Pancreas (tissue), 10 donors: ENCODE measurements around the gene C5orf22. TPM values are rescaled to one million over a fixed set of nuclear protein-coding genes. Genes with fewer than 3 reads are reported as not detected.

Experiments
- ATAC-seq, 4 donors: fragments of 200-7000 bp; cut with Tn5 transposase; one replicate each; pipeline versions ENCODE4 v1.8.0 to v1.9.1; 2020; ENCODE audit warnings: mild to moderate bottlenecking in 4 of 4, moderate library complexity in 4 of 4
- DNase-seq, 6 donors: peaks; one replicate each; pipeline ENCODE4 v3.0.0-alpha.2; 2020
- FAIRE-seq: peaks from 2 replicates; lab custom pipeline; 2012; peaks lifted over from hg19 to GRCh38; lab: Jason Lieb, UNC
- H3K27ac ChIP-seq, 4 donors: fragments of 200-600 bp; sonication (generic); 1 replicate in 3 of 4; 2 replicates in 1 of 4; pipeline versions ENCODE4 v1.5.0 to v1.8.0; 2020
- H3K27me3 ChIP-seq, 4 donors: fragments of 200-600 bp; one replicate each; pipeline ENCODE4 v1.8.0; 2021
- H3K36me3 ChIP-seq, 3 donors: fragments of 200-600 bp; sonication (generic) in 1 of 3; one replicate each; pipeline versions ENCODE4 v1.5.0 to v1.8.0; 2020 to 2021
- H3K4me1 ChIP-seq, 3 donors: fragments of 200-600 bp; one replicate each; pipeline ENCODE4 v1.8.0; 2021
- H3K4me3 ChIP-seq, 4 donors: fragments of 200-600 bp; sonication (generic) in 2 of 4; one replicate each; pipeline versions ENCODE4 v1.5.0 to v1.8.0; 2020 to 2021
- H3K9me3 ChIP-seq, 4 donors: fragments of 200-600 bp; one replicate each; pipeline ENCODE4 v1.8.0; 2021
- CTCF ChIP-seq, 4 donors: fragments of 200-600 bp; sonication (generic) in 3 of 4; IDR thresholded peaks; one replicate each; pipeline versions ENCODE4 v1.5.0 to v1.8.0; 2021; ENCODE audit warnings: antibody characterized with exemption in 4 of 4
- WGBS, 2 donors: extraction: QIAGEN DNeasy Blood & Tissue Kit; methylation state at CpG; one replicate each; pipeline ENCODE4 v1.1.7; 2013; 5-methylcytosine and 5-hydroxymethylcytosine counted together
- intact Hi-C, 3 donors: fragments of 100-400 bp; cut with DNase I; formaldehyde crosslinking; loops; one replicate each; pipeline versions ENCODE4 v1.11.1 to v1.14.2; 2022
- polyA plus RNA-seq, 2 donors: library from polyadenylated mRNA; stranded (reverse); fragments of 200-250 nt; gene quantifications; one replicate each; pipeline ENCODE4 v1.2.3, GENCODE V29; 2013
- total RNA-seq, 6 donors: library from RNA; stranded (reverse); fragmentation: NEBNext Ultra II Directional in 4 of 6; extraction: Animal tissue kit (Norgen Biotek cat#: 25700) in 4 of 6; gene quantifications; one replicate each; pipeline versions ENCODE4 v1.2.1 to v1.2.4, GENCODE V29; 2021 to 2023
- donor health status: healthy with polysubstance abuse.
- donor health status: DM: no; HTN: no; CAD: no; lungs with moderate emphysema.
- donor health status: DM: no; HTN: no; CAD: no.
- donor health status: control.
- donor health status: control.
- donor health status: Bipolar disorder and iron deficiency.
- donor health status: DM: yes; HTN: yes; CAD: no.
- donor health status: DM: no; HTN: no; CAD: no.
- donor health status: DM: no; HTN: no; CAD: no.
- donor health status: DM: yes; HTN: yes; CAD: no.

The C5orf22 gene
- total and polyA plus RNA-seq, 8 donors: 4.8 to 14.6 (median 10.0) TPM

GRCh38 chr5:31502506-31502905, 29.6 kb upstream of the C5orf22 start:
- intact Hi-C loops: no loop called here
- ATAC-seq (no peak), FAIRE-seq (no peak), DNase-seq (no peak)
- Histone ChIP-seq H3K27me3 (no peaks in the 10 kb centered on the region), H3K9me3 (no peaks in the 10 kb centered on the region), H3K4me1 (no peaks in the 10 kb centered on the region), H3K4me3 (no peak overlapping the region), H3K27ac (no peak overlapping the region), H3K36me3 (peaks cover 0 to 41% (median 0%) of the 10 kb centered on the region in 3 donors)
- 97 to 98% methylated on average over 4 of the region's 4 CpGs for WGBS, 2 donors
- no peak for TF ChIP-seq CTCF (IDR thresholded peaks at IDR 0.05)

- no peak overlapping the region for H3K4me3 ChIP-seq
- intact Hi-C loops: no loop called here
- no peaks in the 10 kb centered on the region for H3K27me3 ChIP-seq
- H3K27ac ChIP-seq: no peak overlapping the region
- 84 to 86% methylated on average over 10 of the region's 10 CpGs for WGBS, 2 donors
- FAIRE-seq (no peak), DNase-seq (no peak), ATAC-seq (no peak)
- no peak for TF ChIP-seq CTCF (IDR thresholded peaks at IDR 0.05)
- peaks cover 0 to 45% (median 4%) of the 10 kb centered on the region in 3 donors for H3K36me3 ChIP-seq
- no peaks in the 10 kb centered on the region for H3K9me3 ChIP-seq
- no peaks in the 10 kb centered on the region for H3K4me1 ChIP-seq
Observed at GRCh38 chr5:31504529-31504928, 27.6 kb upstream of the C5orf22 start.

- H3K36me3 ChIP-seq: peaks cover 0 to 61% (median 25%) of the 10 kb centered on the region in 3 donors
- TF ChIP-seq CTCF (IDR thresholded peaks at IDR 0.05): no peak
- no peak overlapping the region for H3K4me3 ChIP-seq
- no peak overlapping the region for H3K27ac ChIP-seq
- intact Hi-C loops: no loop called here
- DNase-seq: no peak
- H3K4me1 ChIP-seq: no peaks in the 10 kb centered on the region
- H3K27me3 ChIP-seq: no peaks in the 10 kb centered on the region
- no peaks in the 10 kb centered on the region for H3K9me3 ChIP-seq
- FAIRE-seq: no peak
- ATAC-seq: no peak
- 90 to 95% methylated on average over 4 of the region's 4 CpGs for WGBS, 2 donors
Observed at GRCh38 chr5:31511305-31511704, 20.8 kb upstream of the C5orf22 start.

- intact Hi-C loops: no loop called here
- Histone ChIP-seq H3K9me3 (no peaks in the 10 kb centered on the region), H3K4me1 (no peaks in the 10 kb centered on the region), H3K27me3 (no peaks in the 10 kb centered on the region), H3K36me3 (peaks cover 0 to 40% (median 14%) of the 10 kb centered on the region in 3 donors), H3K27ac (no peak overlapping the region), H3K4me3 (no peak overlapping the region)
- TF ChIP-seq CTCF (IDR thresholded peaks at IDR 0.05): no peak
- 67 to 70% methylated on average over 1 of the region's 1 CpG for WGBS, 2 donors
- ATAC-seq (no peak), FAIRE-seq (no peak), DNase-seq (no peak)
Observed at GRCh38 chr5:31516802-31517201, 15.3 kb upstream of the C5orf22 start.

- TF ChIP-seq CTCF (IDR thresholded peaks at IDR 0.05): no peak
- 96 to 97% methylated on average over 4 of the region's 4 CpGs for WGBS, 2 donors
- Histone ChIP-seq H3K9me3 (no peaks in the 10 kb centered on the region), H3K4me1 (no peaks in the 10 kb centered on the region), H3K36me3 (peaks cover 0 to 19% (median 9%) of the 10 kb centered on the region in 3 donors), H3K27me3 (no peaks in the 10 kb centered on the region), H3K4me3 (no peak overlapping the region), H3K27ac (no peak overlapping the region)
- FAIRE-seq (no peak), ATAC-seq (no peak), DNase-seq (no peak)
- intact Hi-C loops: no loop called here
Observed at GRCh38 chr5:31523041-31523440, 9.1 kb upstream of the C5orf22 start.
